ENCODE measurements around the gene IGF2R. TPM values are rescaled to one million over a fixed set of nuclear protein-coding genes. Genes with fewer than 3 reads are reported as not detected.
"Not testable (repeated sequence)": the region's sequence is repeated elsewhere in the genome, so short reads cannot be mapped to it uniquely, and the experiment has no call there.

Gene IGF2R
- total RNA-seq, 1 donor from 2014 or later: 161 TPM

DNA sequence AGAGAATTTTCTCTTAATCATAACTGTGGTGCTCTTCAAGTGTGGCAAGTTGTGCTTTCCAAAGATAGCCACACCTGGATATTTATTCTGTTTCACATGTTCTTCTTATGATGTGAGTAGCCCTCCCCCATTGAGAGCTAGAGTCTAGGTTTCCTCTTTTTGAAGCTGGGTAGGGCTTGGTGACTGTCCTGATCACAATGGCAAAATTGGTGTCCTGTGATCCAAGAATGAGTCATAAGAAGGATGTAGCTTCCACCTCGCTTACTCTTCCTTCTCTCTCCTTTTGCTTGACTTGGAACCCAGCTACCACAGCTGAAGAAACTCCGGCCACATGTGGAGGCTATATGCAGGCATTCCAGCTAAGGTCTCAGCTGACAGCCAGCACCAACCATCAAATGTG, 7.4 kb upstream of the IGF2R start:
- no peak overlapping the region for H3K4me3 ChIP-seq (ENCODE audit: low read length in 3 of 3)
- H3K9ac ChIP-seq (ENCODE audit: low read depth in 1 of 3, low read length in 3 of 3): no peak overlapping the region
- no peak overlapping the region for H3K27ac ChIP-seq (ENCODE audit: low read depth, low read length)
- no peaks in the 10 kb centered on the region for H3K36me3 ChIP-seq (ENCODE audit: control insufficient read depth in 3 of 3, insufficient read depth in 3 of 3, low read length in 3 of 3)
- no peaks in the 10 kb centered on the region for H3K9me3 ChIP-seq (ENCODE audit: control insufficient read depth in 3 of 3, low read length in 3 of 3)
- H3K27me3 ChIP-seq (ENCODE audit: control insufficient read depth in 3 of 3, insufficient read depth in 3 of 3, low read length in 3 of 3): no peaks in the 10 kb centered on the region
- peaks cover 10% of the 10 kb centered on the region in 3 donors for H3K4me1 ChIP-seq (ENCODE audit: control insufficient read depth in 3 of 3, insufficient read depth in 3 of 3, low read length in 3 of 3)

GRCh38 chr6:159963111-159963510, 5.8 kb upstream of the IGF2R start:
- no peak overlapping the region for H3K4me3 ChIP-seq (ENCODE audit: low read length in 3 of 3)
- H3K36me3 ChIP-seq (ENCODE audit: control insufficient read depth in 3 of 3, insufficient read depth in 3 of 3, low read length in 3 of 3): no peaks in the 10 kb centered on the region
- no peak overlapping the region for H3K27ac ChIP-seq (ENCODE audit: low read depth, low read length)
- no peaks in the 10 kb centered on the region for H3K9me3 ChIP-seq (ENCODE audit: control insufficient read depth in 3 of 3, low read length in 3 of 3)
- H3K27me3 ChIP-seq (ENCODE audit: control insufficient read depth in 3 of 3, insufficient read depth in 3 of 3, low read length in 3 of 3): no peaks in the 10 kb centered on the region
- no peak overlapping the region for H3K9ac ChIP-seq (ENCODE audit: low read depth in 1 of 3, low read length in 3 of 3)
- peaks cover 10% of the 10 kb centered on the region in 3 donors for H3K4me1 ChIP-seq (ENCODE audit: control insufficient read depth in 3 of 3, insufficient read depth in 3 of 3, low read length in 3 of 3)

DNA sequence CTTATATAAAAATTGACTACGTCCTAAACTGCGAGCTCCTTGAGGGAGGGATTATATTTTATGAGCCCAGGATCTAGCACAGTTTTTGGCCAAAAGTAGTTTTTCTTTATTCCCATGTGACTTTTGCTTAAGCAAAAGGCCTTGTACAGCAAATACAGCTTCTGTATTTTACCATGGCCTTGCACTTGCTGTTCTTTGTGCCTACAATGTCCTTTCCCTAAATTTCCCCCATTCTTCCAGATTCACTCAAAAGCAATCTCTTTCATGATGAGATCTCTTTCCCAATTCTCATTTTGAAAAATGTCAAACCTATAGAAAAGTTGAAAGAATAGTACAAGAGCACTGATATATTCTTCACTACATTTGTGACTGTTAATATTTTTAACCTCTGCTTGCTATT, 4.8 kb upstream of the IGF2R start:
- H3K9ac ChIP-seq (ENCODE audit: low read depth in 1 of 3, low read length in 3 of 3): no peak overlapping the region
- no peaks in the 10 kb centered on the region for H3K36me3 ChIP-seq (ENCODE audit: control insufficient read depth in 3 of 3, insufficient read depth in 3 of 3, low read length in 3 of 3)
- no peaks in the 10 kb centered on the region for H3K27me3 ChIP-seq (ENCODE audit: control insufficient read depth in 3 of 3, insufficient read depth in 3 of 3, low read length in 3 of 3)
- H3K4me1 ChIP-seq (ENCODE audit: control insufficient read depth in 3 of 3, insufficient read depth in 3 of 3, low read length in 3 of 3): peaks cover 14 to 15% (median 14%) of the 10 kb centered on the region in 3 donors
- no peak overlapping the region for H3K4me3 ChIP-seq (ENCODE audit: low read length in 3 of 3)
- no peak overlapping the region for H3K27ac ChIP-seq (ENCODE audit: low read depth, low read length)
- H3K9me3 ChIP-seq (ENCODE audit: control insufficient read depth in 3 of 3, low read length in 3 of 3): no peaks in the 10 kb centered on the region

DNA sequence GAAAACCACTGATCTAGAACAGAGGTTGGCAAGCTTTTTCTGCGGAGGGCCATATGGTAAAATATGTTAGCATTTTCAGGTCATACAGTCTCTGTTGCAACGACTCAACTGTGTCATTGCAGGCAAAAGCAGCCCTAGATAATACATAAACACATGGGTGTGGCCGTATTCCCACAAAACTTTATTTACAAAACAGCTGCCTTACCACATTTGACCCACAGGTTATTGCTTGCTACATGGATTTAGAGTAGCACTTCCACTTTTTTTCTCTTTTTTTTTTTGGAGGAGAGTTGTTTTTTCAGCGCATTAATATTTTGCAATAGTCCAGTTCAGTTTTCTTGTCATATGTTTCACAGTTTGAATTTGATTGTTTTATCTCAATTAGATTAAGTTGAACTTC, 2.5 kb upstream of the IGF2R start:
- H3K9me3 ChIP-seq (ENCODE audit: control insufficient read depth in 3 of 3, low read length in 3 of 3): no peaks in the 10 kb centered on the region
- H3K4me3 ChIP-seq (ENCODE audit: low read length in 3 of 3): no peak overlapping the region
- no peak overlapping the region for H3K9ac ChIP-seq (ENCODE audit: low read depth in 1 of 3, low read length in 3 of 3)
- no peaks in the 10 kb centered on the region for H3K36me3 ChIP-seq (ENCODE audit: control insufficient read depth in 3 of 3, insufficient read depth in 3 of 3, low read length in 3 of 3)
- no peaks in the 10 kb centered on the region for H3K27me3 ChIP-seq (ENCODE audit: control insufficient read depth in 3 of 3, insufficient read depth in 3 of 3, low read length in 3 of 3)
- peaks cover 13 to 19% (median 15%) of the 10 kb centered on the region in 3 donors for H3K4me1 ChIP-seq (ENCODE audit: control insufficient read depth in 3 of 3, insufficient read depth in 3 of 3, low read length in 3 of 3)
- no peak overlapping the region for H3K27ac ChIP-seq (ENCODE audit: low read depth, low read length)

GRCh38 chr6:159966981-159967380, 1.9 kb upstream of the IGF2R start:
- Histone ChIP-seq H3K27ac (ENCODE audit: low read depth, low read length) (no peak overlapping the region), H3K9ac (ENCODE audit: low read depth in 1 of 3, low read length in 3 of 3) (no peak overlapping the region), H3K4me3 (ENCODE audit: low read length in 3 of 3) (no peak overlapping the region), H3K9me3 (ENCODE audit: control insufficient read depth in 3 of 3, low read length in 3 of 3) (no peaks in the 10 kb centered on the region), H3K36me3 (ENCODE audit: control insufficient read depth in 3 of 3, insufficient read depth in 3 of 3, low read length in 3 of 3) (no peaks in the 10 kb centered on the region), H3K4me1 (ENCODE audit: control insufficient read depth in 3 of 3, insufficient read depth in 3 of 3, low read length in 3 of 3) (peaks cover 16 to 21% (median 21%) of the 10 kb centered on the region in 3 donors), H3K27me3 (ENCODE audit: control insufficient read depth in 3 of 3, insufficient read depth in 3 of 3, low read length in 3 of 3) (no peaks in the 10 kb centered on the region)

DNA sequence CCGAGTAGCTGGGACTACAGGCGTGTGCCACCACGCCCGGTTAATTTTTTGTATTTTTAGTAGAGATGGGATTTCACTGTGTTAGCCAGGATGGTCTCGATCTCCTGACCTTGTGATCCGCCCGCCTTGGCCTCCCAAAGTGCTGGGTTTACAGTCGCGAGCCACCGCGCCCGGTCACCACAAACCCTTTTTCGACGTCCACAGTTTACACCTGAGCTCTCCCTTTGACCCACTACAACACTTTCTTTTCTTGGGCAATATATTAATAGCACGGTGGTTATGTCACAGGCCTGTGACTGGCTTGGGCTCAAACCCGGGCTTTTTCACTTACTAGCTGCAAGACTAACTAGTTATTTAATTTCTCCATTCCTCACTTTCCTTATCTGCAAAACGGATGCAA, 1.3 kb upstream of the IGF2R start:
- H3K9ac ChIP-seq (ENCODE audit: low read depth in 1 of 3, low read length in 3 of 3); H3K27me3 ChIP-seq (ENCODE audit: control insufficient read depth in 3 of 3, insufficient read depth in 3 of 3, low read length in 3 of 3); H3K36me3 ChIP-seq (ENCODE audit: control insufficient read depth in 3 of 3, insufficient read depth in 3 of 3, low read length in 3 of 3); H3K4me3 ChIP-seq (ENCODE audit: low read length in 3 of 3); H3K9me3 ChIP-seq (ENCODE audit: control insufficient read depth in 3 of 3, low read length in 3 of 3); H3K27ac ChIP-seq (ENCODE audit: low read depth, low read length): not testable (repeated sequence)
- peaks cover 23 to 26% (median 25%) of the 10 kb centered on the region in 3 donors for H3K4me1 ChIP-seq (ENCODE audit: control insufficient read depth in 3 of 3, insufficient read depth in 3 of 3, low read length in 3 of 3)

GRCh38 chr6:159969204-159969912, 476 bp downstream of the IGF2R start:
- Histone ChIP-seq H3K36me3 (ENCODE audit: control insufficient read depth in 3 of 3, insufficient read depth in 3 of 3, low read length in 3 of 3) (no peaks in the 10 kb centered on the region), H3K9ac (ENCODE audit: low read depth in 1 of 3, low read length in 3 of 3) (peak overlapping the region; percentile 82 to 92 (median 84)), H3K27ac (ENCODE audit: low read depth, low read length) (peak overlapping the region; percentile 84), H3K4me1 (ENCODE audit: control insufficient read depth in 3 of 3, insufficient read depth in 3 of 3, low read length in 3 of 3) (peaks cover 37 to 44% (median 43%) of the 10 kb centered on the region in 3 donors), H3K4me3 (ENCODE audit: low read length in 3 of 3) (peak overlapping the region; percentile 71 to 80 (median 74)), H3K9me3 (ENCODE audit: control insufficient read depth in 3 of 3, low read length in 3 of 3) (no peaks in the 10 kb centered on the region), H3K27me3 (ENCODE audit: control insufficient read depth in 3 of 3, insufficient read depth in 3 of 3, low read length in 3 of 3) (no peaks in the 10 kb centered on the region)

GRCh38 chr6:159969921-159970320, 1.0 kb downstream of the IGF2R start:
- Histone ChIP-seq H3K4me1 (ENCODE audit: control insufficient read depth in 3 of 3, insufficient read depth in 3 of 3, low read length in 3 of 3) (peaks cover 39 to 49% (median 48%) of the 10 kb centered on the region in 3 donors), H3K9me3 (ENCODE audit: control insufficient read depth in 3 of 3, low read length in 3 of 3) (no peaks in the 10 kb centered on the region), H3K4me3 (ENCODE audit: low read length in 3 of 3) (peak overlapping the region; percentile 71 to 80 (median 74)), H3K27me3 (ENCODE audit: control insufficient read depth in 3 of 3, insufficient read depth in 3 of 3, low read length in 3 of 3) (no peaks in the 10 kb centered on the region), H3K27ac (ENCODE audit: low read depth, low read length) (peak overlapping the region; percentile 84), H3K9ac (ENCODE audit: low read depth in 1 of 3, low read length in 3 of 3) (peak overlapping the region; percentile 82 to 92 (median 84)), H3K36me3 (ENCODE audit: control insufficient read depth in 3 of 3, insufficient read depth in 3 of 3, low read length in 3 of 3) (no peaks in the 10 kb centered on the region)

- Histone ChIP-seq H3K9me3 (ENCODE audit: control insufficient read depth in 3 of 3, low read length in 3 of 3) (no peaks in the 10 kb centered on the region), H3K27ac (ENCODE audit: low read depth, low read length) (peak overlapping the region; percentile 84), H3K27me3 (ENCODE audit: control insufficient read depth in 3 of 3, insufficient read depth in 3 of 3, low read length in 3 of 3) (no peaks in the 10 kb centered on the region), H3K4me1 (ENCODE audit: control insufficient read depth in 3 of 3, insufficient read depth in 3 of 3, low read length in 3 of 3) (peaks cover 43 to 53% (median 50%) of the 10 kb centered on the region in 3 donors), H3K4me3 (ENCODE audit: low read length in 3 of 3) (peak overlapping the region; percentile 71 to 80 (median 74)), H3K36me3 (ENCODE audit: control insufficient read depth in 3 of 3, insufficient read depth in 3 of 3, low read length in 3 of 3) (no peaks in the 10 kb centered on the region), H3K9ac (ENCODE audit: low read depth in 1 of 3, low read length in 3 of 3) (peak overlapping the region in 2 of 3 donors; percentile 62 to 92)
Measured at GRCh38 chr6:159970659-159971063, 1.8 kb downstream of the IGF2R start.

GRCh38 chr6:159971341-159972178, 2.7 kb downstream of the IGF2R start:
- Histone ChIP-seq H3K27me3 (ENCODE audit: control insufficient read depth in 3 of 3, insufficient read depth in 3 of 3, low read length in 3 of 3) (no peaks in the 10 kb centered on the region), H3K4me1 (ENCODE audit: control insufficient read depth in 3 of 3, insufficient read depth in 3 of 3, low read length in 3 of 3) (peaks cover 43 to 58% (median 54%) of the 10 kb centered on the region in 3 donors), H3K9ac (ENCODE audit: low read depth in 1 of 3, low read length in 3 of 3) (no peak overlapping the region), H3K27ac (ENCODE audit: low read depth, low read length) (no peak overlapping the region), H3K9me3 (ENCODE audit: control insufficient read depth in 3 of 3, low read length in 3 of 3) (no peaks in the 10 kb centered on the region), H3K36me3 (ENCODE audit: control insufficient read depth in 3 of 3, insufficient read depth in 3 of 3, low read length in 3 of 3) (no peaks in the 10 kb centered on the region), H3K4me3 (ENCODE audit: low read length in 3 of 3) (peak overlapping the region in 2 of 3 donors; percentile 71 to 80)
